Measurements from ENCODE around the gene ENAM. TPM values are rescaled to one million over a fixed set of nuclear protein-coding genes. Genes with fewer than 3 reads are reported as not detected.
"Not testable (repeated sequence)": the region's sequence is repeated elsewhere in the genome, so short reads cannot be mapped to it uniquely, and the experiment has no call there.

ENAM gene
- total RNA-seq, 1 donor from 2014 or later = 1.7 TPM

- DNase-seq = no peak
Measured at GRCh38 chr4:70624226-70624793, 4.2 kb upstream of the ENAM start.

- DNase-seq = no peak
Measured at GRCh38 chr4:70627620-70628019, 924 bp upstream of the ENAM start.

GRCh38 chr4:70629469-70630090 lies 1.0 kb downstream of the ENAM start:
- DNase-seq = no peak

GRCh38 chr4:70630162-70630561 lies 1.6 kb downstream of the ENAM start:
- DNase-seq = no peak

GRCh38 chr4:70632028-70632427 lies 3.5 kb downstream of the ENAM start:
- no peak for DNase-seq

GRCh38 chr4:70634482-70634881 lies 5.9 kb downstream of the ENAM start:
- DNase-seq = no peak

GRCh38 chr4:70637239-70637913 lies 8.8 kb downstream of the ENAM start:
- DNase-seq = peak; percentile 45

- no peak for DNase-seq
Measured at GRCh38 chr4:70640192-70640591, 11.6 kb downstream of the ENAM start.

GRCh38 chr4:70650741-70651140 lies 22.2 kb downstream of the ENAM start:
- not testable (repeated sequence) for DNase-seq

- DNase-seq = peak; percentile 48
Measured at GRCh38 chr4:70651864-70652506, 23.4 kb downstream of the ENAM start.

GRCh38 chr4:70654605-70655011 lies 26.1 kb downstream of the ENAM start:
- no peak for DNase-seq

GRCh38 chr4:70657326-70657725 lies 28.8 kb downstream of the ENAM start:
- no peak for DNase-seq

- no peak for DNase-seq
Measured at GRCh38 chr4:70658418-70658817, 29.9 kb downstream of the ENAM start.

- DNase-seq = no peak
Measured at GRCh38 chr4:70660106-70660505, 31.6 kb downstream of the ENAM start.

GRCh38 chr4:70661309-70661922 lies 32.9 kb downstream of the ENAM start:
- DNase-seq = not testable (repeated sequence)

- no peak for DNase-seq
Measured at GRCh38 chr4:70666369-70666768, 37.8 kb downstream of the ENAM start, which contains the start of gene JCHAIN. JCHAIN (minus strand) TSS chr4:70666508; CDS start chr4:70666490, 18 bp downstream.

GRCh38 chr4:70667740-70668535 lies 39.4 kb downstream of the ENAM start:
- DNase-seq = no peak

GRCh38 chr4:70670332-70671014 lies 41.9 kb downstream of the ENAM start:
- DNase-seq = no peak

- DNase-seq = no peak
Measured at GRCh38 chr4:70671091-70671490, 42.5 kb downstream of the ENAM start.

GRCh38 chr4:70674191-70674590 lies 45.6 kb downstream of the ENAM start:
- no peak for DNase-seq

- DNase-seq = no peak
Measured at GRCh38 chr4:70674731-70675130, 46.2 kb downstream of the ENAM start.

Data from tongue (tissue), 2 donors.